Inflammatory macrophage (primary cell): ENCODE results near the gene PSMA5.

Experiments used
- DNase-seq, 2 donors: peaks; one replicate each; pipeline ENCODE4 v3.0.0-alpha.2; 2020 to 2022

PSMA5 gene

GRCh38 chr1:109367626-109368025 is 58.6 kb downstream of the PSMA5 start:
- DNase-seq = peak; percentile 42 to 45

GRCh38 chr1:109365642-109366204 is 60.5 kb downstream of the PSMA5 start:
- no peak for DNase-seq

DNA sequence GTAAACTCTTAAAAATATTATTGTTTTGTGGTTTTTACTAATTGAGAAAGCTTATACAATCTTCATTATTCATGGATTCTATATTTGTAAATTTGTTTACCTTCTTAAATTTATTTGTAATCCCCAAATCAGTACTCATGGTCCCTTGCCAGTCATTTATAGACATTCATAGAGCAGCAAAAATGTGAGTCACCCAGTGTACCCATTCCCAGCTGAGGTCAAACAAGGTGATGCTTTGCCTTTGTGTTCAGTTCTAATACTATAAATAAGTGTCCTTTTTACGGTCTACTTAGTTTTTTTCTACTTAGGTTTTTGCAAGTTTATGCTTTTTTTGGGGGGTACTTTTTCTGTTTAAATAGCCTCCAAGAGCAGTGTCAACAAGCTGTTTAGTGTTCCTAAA is 64.6 kb downstream of the PSMA5 start:
- DNase-seq = no peak

DNA sequence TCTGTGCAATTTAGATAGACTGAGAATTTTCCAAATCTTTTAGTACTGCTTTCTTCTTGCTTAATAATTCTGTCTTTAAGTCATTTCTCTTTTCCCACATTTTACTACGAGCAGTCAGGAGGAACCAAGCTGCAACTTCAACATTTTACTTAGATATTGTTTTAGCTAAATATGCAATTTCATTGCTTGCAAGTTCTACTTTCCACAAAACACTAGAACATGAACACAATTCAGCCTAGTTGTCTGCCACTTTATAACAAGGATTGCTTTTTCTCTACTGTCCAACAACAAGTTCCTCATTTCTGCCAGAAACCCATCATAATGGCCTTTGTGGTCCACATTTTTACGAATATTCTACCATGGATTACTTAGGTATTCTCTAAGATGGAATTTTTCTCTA is 65.2 kb downstream of the PSMA5 start:
- peak; percentile 56 to 79 for DNase-seq

- DNase-seq = no peak
These were observed 68.6 kb downstream of the PSMA5 start for GRCh38 chr1:109357616-109358015.

GRCh38 chr1:109356915-109357314 is 69.3 kb downstream of the PSMA5 start:
- DNase-seq = no peak

DNA sequence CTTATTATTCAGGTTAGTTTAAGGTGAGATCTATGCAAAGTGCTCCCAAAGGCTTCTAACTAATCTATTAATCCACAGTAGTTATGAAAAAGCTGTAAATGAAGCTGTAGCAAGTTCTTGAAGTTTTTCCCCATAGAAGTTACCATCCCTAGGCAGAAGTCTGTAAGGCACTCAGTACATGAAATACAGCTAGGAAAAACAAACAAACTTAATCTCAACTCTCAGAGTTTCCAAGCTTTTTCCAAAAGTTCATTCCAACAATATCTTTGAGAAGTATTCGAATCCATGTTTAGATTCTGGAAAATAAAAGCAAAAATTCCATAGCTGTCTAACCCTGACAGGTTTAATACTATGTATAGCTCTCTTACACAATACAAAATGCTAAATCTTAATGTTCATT is 69.7 kb downstream of the PSMA5 start:
- no peak for DNase-seq

DNA sequence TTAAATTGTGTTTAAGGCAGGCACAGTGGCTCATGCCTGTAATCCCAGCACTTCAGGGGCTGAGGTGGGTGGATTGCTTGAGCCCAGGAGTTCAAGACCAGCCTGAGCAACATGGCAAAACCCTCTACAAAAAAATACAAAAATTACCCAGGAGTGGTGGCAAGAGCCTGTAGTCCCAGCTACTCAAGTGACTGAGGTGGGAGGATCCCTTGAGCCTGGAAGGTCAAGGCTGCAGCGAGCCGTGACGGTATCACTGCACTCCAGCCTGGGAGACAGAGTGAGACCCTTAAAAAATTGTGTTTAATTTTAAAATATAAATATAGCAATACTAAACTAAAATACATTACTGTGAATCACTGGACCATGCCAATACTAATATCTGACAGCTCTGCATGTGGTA is 71.3 kb downstream of the PSMA5 start:
- DNase-seq = no peak

DNA sequence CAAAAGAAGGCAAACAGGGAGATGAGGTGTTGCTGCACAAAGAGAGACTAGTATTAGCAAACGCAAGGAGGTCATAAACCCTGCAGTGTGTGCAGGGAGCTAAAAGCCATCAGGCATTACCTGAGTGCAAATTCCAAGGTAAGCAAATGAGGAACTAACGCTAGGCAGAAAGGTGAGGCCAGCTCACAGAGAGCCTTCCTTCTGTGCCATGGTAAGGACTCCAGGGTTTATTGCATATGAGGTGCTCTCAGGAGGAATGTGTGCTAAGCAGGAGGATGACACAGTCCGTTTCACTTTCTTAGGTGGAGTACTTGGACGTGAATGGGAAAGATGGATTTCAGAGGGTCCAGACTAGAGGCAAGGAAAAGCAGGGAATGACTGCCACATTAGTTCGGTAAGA is 74.8 kb downstream of the PSMA5 start:
- no peak for DNase-seq

DNA sequence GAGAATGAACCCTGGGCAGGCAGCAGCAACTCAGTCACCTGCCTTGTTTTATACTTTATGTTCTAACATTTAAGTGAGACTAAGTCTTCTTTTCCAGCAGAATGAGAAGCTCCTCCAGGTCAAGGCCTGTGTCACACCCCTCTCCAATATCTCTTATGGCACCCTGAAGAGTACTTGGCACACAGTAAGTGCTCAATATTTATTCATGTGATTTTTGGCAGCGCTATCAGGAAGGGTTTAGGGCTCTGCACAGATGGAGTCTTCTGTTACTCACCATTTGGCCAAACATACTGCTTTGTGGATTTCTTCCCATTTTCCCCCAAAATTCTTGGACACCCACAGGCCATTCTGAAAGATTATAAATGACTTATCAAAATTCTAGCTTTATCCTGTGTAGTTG is 75.6 kb downstream of the PSMA5 start:
- no peak for DNase-seq

DNA sequence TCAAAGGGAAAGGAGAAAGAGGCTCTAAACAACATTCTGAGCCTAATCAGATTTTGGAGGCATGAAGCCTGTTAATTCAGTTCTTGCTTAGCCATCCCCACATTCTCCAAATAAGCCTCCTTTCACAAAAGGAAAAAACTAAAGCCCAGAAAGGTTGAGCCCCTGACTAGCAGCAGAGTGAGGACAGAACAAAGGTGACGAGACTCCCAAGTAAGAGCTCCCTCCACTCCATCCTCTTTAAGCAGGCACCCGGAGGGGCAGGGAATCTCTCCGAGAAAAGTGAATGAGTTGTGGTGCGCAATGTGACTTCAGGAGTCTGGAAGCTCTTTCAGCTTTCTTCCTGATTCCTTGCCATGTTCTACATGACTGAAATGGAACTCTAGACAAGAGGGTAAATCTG is 76.1 kb downstream of the PSMA5 start:
- no peak for DNase-seq
